HG03432 (cell line): ENCODE results near the gene CANX.

Source experiments
- ATAC-seq: cut with Tn5 transposase; IDR thresholded peaks from one replicate; pipeline ENCODE4 v1.9.1; 2021; ENCODE audit warnings: mild to moderate bottlenecking, moderate library complexity; ENCODE audit not compliant: unreplicated experiment

The CANX gene

DNA sequence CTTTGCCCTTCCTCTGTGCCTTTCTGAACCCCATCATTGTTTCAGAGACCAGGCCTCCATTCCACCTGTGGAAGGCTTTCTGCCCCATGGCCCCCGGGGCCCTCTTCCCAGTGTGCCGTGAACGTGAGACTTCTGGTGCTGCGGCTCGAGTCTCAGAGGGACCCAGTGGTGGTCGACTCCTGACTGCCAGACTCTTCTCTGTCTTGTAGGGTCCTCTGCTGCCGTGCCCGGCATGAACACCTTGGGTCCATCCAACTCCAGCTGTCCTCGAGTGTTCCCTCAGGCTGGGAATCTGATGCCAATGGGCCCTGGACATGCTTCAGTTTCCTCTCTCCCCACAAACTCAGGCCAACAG lies 74.9 kb downstream of the CANX start:
- no peak for ATAC-seq

GRCh38 chr5:179774442-179774841 lies 75.7 kb downstream of the CANX start:
- ATAC-seq = no peak

DNA sequence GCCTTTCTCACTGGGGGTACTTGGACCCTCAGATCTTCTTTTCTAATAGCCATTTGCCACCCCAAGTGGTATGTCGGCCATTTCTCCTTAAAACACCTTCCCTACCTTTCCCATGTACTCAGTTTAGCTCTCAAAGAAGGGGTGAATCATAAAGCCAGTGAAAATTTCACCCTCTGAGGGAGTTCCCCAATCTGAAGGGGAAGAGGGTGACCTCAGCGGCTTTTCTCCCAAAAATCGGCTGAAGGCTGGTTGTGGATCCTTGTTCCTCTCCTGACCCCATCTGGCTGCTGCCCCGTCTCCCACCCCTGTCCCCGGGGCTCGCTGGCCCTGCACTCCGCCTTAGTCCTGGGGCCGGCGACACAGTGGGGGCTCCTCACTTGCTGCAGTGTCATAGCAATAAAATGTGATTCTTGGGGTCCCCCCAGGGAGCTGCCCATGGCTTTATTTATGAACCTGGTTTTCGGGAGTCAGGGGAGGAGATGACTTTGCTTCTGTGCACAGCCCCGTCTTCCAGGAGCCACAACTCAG lies 77.7 kb downstream of the CANX start:
- no peak for ATAC-seq

DNA sequence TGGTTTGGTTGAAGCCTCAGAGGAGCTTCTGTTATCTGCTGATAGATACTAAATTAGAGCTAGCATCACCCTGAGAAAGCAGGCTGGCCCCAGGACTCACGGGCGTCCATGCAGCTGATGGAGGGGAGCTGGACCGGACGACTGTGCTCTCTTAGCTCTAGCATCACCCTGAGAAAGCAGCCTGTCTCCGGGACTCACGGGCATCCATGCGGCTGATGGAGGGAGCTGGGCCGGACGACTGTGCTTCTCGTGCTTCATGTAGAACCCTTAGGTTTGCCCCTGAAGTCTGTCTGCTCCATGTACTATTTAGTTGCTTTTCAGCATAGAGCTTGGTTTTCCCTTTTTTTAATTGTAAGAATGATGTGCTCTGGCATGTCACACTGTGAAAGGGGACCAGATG lies 78.7 kb downstream of the CANX start:
- ATAC-seq = no peak

GRCh38 chr5:179777909-179778308 lies 79.1 kb downstream of the CANX start:
- ATAC-seq = no peak

GRCh38 chr5:179778591-179778990 lies 79.8 kb downstream of the CANX start:
- no peak for ATAC-seq

DNA sequence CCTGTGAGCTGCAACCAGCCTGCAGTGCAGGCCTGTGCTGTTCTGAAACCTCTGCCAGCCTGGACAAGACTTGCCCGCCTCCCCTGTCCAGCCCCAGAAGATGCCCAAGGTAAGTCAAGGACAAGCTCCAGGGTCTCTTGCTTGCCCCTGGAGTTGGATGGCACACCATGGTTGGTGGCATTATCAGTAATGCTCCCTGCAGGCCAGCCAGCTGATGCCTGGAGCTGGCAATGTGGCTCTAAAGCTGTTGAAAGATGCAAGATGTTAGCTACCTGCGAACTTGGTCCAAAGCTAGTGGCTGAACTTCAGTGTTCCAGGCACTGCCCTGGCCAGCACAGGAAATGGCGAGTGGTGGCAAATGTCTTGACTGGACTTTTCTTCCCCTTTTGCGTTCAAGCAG lies 81.1 kb downstream of the CANX start:
- ATAC-seq = no peak

DNA sequence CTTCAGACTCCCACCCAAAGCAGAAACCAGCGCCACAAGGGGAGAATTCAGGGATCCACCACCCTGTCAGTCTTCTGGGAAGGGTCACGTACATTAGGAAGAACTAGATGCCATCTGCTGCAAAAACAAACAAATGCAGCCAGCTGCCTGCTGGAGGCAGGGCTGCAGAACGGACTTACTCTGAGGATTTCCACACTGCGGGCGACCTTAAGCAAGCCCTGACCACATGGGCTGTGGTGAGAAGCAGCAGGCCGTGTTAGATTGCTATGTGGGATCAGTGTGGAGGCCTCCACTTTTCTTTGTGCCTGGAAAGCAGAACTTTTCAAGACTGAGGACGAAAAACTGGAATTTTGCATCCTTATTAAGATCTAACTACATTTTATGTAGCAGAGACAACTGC lies 81.6 kb downstream of the CANX start:
- no peak for ATAC-seq
